HEK293T (cell line): ENCODE measurements around the gene U2AF2.

Experiments used
- FOXA1 ChIP-seq: fragments of 450-650 bp; IDR thresholded peaks from 2 replicates; pipeline ENCODE4 v1.6.1; 2016; ENCODE audit warnings: mild to moderate bottlenecking
- FOXK2 ChIP-seq: fragments of 450-650 bp; IDR thresholded peaks from 2 replicates; pipeline ENCODE4 v1.6.1; 2016; ENCODE audit warnings: mild to moderate bottlenecking
- ZNF384 ChIP-seq: fragments of 450-650 bp; IDR thresholded peaks from 2 replicates; pipeline ENCODE4 v1.6.1; 2016

DNA sequence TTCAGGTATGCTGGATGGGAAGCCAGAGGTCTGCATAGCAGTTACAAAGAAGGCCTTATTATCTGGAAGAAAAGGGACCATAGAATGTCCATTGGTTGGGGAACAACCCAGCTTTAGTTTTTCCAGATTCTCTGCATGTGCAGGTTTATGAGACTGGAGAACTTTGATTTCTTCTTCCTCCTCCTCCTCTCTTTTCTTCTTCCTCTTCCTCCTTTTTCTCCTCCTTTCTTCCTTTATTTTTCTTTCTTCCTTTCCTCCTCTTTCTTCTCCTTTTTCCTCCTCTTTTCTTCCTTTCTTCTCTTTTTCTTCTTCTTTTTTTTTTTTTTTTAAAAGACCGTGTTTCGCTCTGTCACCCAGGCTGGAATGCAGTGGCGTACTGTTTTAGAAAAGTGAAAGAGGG is 51.1 kb downstream of the U2AF2 start:
- TF ChIP-seq FOXA1: no peak
- no peak for TF ChIP-seq FOXK2
- TF ChIP-seq ZNF384: no peak
